DOHH2 (cell line): ENCODE measurements around the gene TSPAN10.

Experiments used
- H3F3A ChIP-seq: fragments of 200-600 bp; sonication (generic), shearing (Covaris generic); 2 replicates; pipeline ENCODE4 v1.6.0; 2016; ENCODE audit warnings: antibody characterized with exemption, mild to moderate bottlenecking; ENCODE audit not compliant: control insufficient read depth, insufficient read depth
- H3K27ac ChIP-seq: fragments of 200-600 bp; sonication (generic); 2 replicates; pipeline ENCODE4 v1.5.1; 2014; ENCODE audit warnings: low read depth, mild to moderate bottlenecking, low read length, moderate library complexity
- H3K27me3 ChIP-seq: fragments of 200-600 bp; sonication (generic); 2 replicates; pipeline ENCODE4 v1.6.1; 2014; ENCODE audit warnings: mild to moderate bottlenecking, low read length, mixed read lengths; ENCODE audit not compliant: control insufficient read depth
- H3K36me3 ChIP-seq: fragments of 200-600 bp; sonication (generic); 2 replicates; pipeline ENCODE4 v1.6.1; 2014; ENCODE audit warnings: mild to moderate bottlenecking, low read length, moderate library complexity, mixed read lengths; ENCODE audit not compliant: control insufficient read depth
- H3K4me1 ChIP-seq: fragments of 200-600 bp; sonication (generic); 2 replicates; pipeline ENCODE4 v1.6.1; 2014; ENCODE audit warnings: mild to moderate bottlenecking, low read length, mixed read lengths; ENCODE audit not compliant: control insufficient read depth
- H3K4me2 ChIP-seq: fragments of 200-600 bp; sonication (generic); 2 replicates; pipeline ENCODE4 v1.6.0; 2014; ENCODE audit warnings: mild to moderate bottlenecking, low read length, moderate library complexity
- H3K4me3 ChIP-seq: fragments of 200-600 bp; sonication (generic); 2 replicates; pipeline ENCODE4 v1.5.1; 2014; ENCODE audit warnings: mild to moderate bottlenecking, low read length, mixed read lengths
- H3K79me2 ChIP-seq: fragments of 200-600 bp; sonication (generic); 2 replicates; pipeline ENCODE4 v1.6.1; 2014; ENCODE audit warnings: mild to moderate bottlenecking, low read length, mixed read lengths; ENCODE audit not compliant: control insufficient read depth
- H3K9me2 ChIP-seq: fragments of 200-600 bp; sonication (generic); replicated peaks from 2 replicates; pipeline ENCODE4 v1.6.1; 2014; ENCODE audit warnings: mild to moderate bottlenecking, low read length, mixed read lengths; ENCODE audit not compliant: control insufficient read depth
- H3K9me3 ChIP-seq: fragments of 200-600 bp; sonication (generic); 2 replicates; pipeline ENCODE4 v1.6.1; 2014; ENCODE audit warnings: antibody characterized with exemption, low read length, mixed read lengths; ENCODE audit not compliant: control insufficient read depth, insufficient read depth
- H4K20me1 ChIP-seq: fragments of 200-600 bp; sonication (generic); 2 replicates; pipeline ENCODE4 v1.6.0; 2014; ENCODE audit warnings: low read depth, mild to moderate bottlenecking, antibody characterized with exemption, low read length, moderate library complexity; ENCODE audit not compliant: control insufficient read depth, insufficient read depth
- EZH2phosphoT487 ChIP-seq: fragments of 200-600 bp; sonication (generic); IDR thresholded peaks from 2 replicates; pipeline ENCODE4 v1.6.1; 2017; ENCODE audit warnings: borderline replicate concordance, mild to moderate bottlenecking, antibody characterized with exemption, low read length, moderate library complexity, mixed read lengths
- TF ChIP-seq, protein P1 (sequence below): fragments of 200-600 bp; sonication (generic); IDR thresholded peaks from one replicate; pipeline ENCODE4 v1.5.1; 2014; ENCODE audit warnings: antibody characterized with exemption, mild to moderate bottlenecking, low read depth, low read length; ENCODE audit not compliant: poor library complexity, severe bottlenecking

Gene TSPAN10

DNA sequence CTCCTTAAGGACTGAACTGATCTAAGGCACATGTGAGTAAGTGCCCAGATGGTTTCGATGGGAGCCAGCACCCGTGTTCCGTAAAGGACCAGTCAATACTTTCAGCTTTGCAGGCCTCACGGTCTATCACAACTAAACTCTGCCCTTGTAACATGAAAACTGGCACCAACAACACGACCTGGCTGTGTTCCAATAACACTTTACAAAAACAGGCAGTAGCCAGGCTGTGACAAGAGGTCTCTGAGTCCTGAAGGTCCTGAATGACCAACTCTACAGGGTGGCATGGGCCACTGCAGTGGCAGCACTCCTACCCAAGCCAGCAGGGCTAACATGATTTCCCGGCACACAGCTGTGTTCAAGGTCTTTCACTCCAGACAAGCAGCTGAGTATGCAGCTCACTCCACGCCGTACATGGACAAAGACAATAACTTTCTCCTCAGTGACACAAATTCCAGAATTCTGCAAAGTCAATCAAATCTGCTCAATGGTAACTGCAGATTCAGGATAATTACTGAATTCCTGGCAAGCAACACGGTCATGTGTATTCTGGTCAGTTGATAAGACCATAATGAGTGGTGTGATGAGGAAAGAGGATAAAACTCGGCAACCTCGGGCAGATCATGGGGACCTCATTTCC lies 15.4 kb upstream of the TSPAN10 start:
- Histone ChIP-seq H3K79me2 (peaks cover 44% of the 10 kb centered on the region), H3K36me3 (peaks cover 72% of the 10 kb centered on the region), H3K27me3 (no peaks in the 10 kb centered on the region), H3K9me2 (no peaks in the 10 kb centered on the region), H3F3A (no peaks in the 10 kb centered on the region), H3K27ac (no peak overlapping the region), H4K20me1 (no peaks in the 10 kb centered on the region), H3K4me1 (no peaks in the 10 kb centered on the region), H3K4me2 (no peak overlapping the region), H3K9me3 (no peaks in the 10 kb centered on the region), H3K4me3 (no peak overlapping the region)
- TF ChIP-seq, protein P1, sequence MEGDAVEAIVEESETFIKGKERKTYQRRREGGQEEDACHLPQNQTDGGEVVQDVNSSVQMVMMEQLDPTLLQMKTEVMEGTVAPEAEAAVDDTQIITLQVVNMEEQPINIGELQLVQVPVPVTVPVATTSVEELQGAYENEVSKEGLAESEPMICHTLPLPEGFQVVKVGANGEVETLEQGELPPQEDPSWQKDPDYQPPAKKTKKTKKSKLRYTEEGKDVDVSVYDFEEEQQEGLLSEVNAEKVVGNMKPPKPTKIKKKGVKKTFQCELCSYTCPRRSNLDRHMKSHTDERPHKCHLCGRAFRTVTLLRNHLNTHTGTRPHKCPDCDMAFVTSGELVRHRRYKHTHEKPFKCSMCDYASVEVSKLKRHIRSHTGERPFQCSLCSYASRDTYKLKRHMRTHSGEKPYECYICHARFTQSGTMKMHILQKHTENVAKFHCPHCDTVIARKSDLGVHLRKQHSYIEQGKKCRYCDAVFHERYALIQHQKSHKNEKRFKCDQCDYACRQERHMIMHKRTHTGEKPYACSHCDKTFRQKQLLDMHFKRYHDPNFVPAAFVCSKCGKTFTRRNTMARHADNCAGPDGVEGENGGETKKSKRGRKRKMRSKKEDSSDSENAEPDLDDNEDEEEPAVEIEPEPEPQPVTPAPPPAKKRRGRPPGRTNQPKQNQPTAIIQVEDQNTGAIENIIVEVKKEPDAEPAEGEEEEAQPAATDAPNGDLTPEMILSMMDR: no peak
- no peak for TF ChIP-seq EZH2phosphoT487

DNA sequence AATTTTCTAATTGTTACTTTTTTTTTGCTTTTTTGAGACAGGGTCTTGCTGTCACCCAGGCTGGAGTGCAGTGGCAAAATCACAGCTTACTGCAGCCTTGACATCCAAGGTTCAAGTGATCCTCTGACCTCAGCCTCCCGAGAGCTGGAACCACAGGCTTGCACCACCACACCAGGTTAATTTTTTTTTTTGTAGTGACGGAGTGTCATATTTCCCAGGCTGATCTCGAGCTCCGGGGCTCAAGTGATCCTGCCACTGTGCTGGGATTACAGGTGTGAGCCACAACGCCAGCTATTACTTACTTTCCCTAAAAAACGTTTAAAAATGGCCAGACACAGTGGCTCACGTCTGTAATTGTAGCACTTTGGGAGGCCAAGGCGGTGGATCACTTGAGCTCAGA lies 6.7 kb upstream of the TSPAN10 start:
- Histone ChIP-seq H4K20me1 (no peaks in the 10 kb centered on the region; the same call in 1 of the 2 replicates), H3K36me3 (peaks cover 59% of the 10 kb centered on the region), H3K79me2 (peaks cover 57% of the 10 kb centered on the region)

DNA sequence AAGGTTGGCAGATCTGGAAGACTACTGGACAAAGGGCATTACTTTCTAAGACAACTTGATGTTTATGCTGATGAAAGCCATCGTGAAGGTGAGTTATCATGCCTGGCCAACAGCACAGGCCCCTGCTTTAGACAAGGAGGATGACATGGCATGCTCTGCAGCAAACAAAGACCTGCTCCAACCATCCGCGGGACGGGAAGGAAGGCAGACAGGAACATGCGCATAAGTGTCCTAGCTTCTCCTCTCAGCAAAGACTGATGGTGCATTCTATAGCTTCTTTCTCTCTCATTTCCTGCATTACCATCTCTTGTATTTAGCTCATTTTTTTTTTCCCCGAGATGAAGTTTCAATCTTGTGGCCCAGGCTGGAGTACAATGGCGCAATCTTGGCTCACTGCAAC lies 5.5 kb upstream of the TSPAN10 start:
- Histone ChIP-seq H3K4me3 (no peak overlapping the region), H4K20me1 (no peaks in the 10 kb centered on the region; the same call in 1 of the 2 replicates), H3K27ac (no peak overlapping the region), H3K9me2 (no peaks in the 10 kb centered on the region), H3K79me2 (peaks cover 65% of the 10 kb centered on the region), H3K27me3 (no peaks in the 10 kb centered on the region), H3K4me2 (no peak overlapping the region), H3F3A (peaks cover 14% of the 10 kb centered on the region), H3K4me1 (peaks cover 39% of the 10 kb centered on the region), H3K36me3 (peaks cover 54% of the 10 kb centered on the region), H3K9me3 (no peaks in the 10 kb centered on the region)
- no peak for TF ChIP-seq EZH2phosphoT487
- TF ChIP-seq, protein P1: no peak

More for the DNA sequence above, 6.7 kb upstream of the TSPAN10 start:
- no peak for TF ChIP-seq EZH2phosphoT487
- TF ChIP-seq, protein P1: no peak
- H3F3A ChIP-seq: peaks cover 10% of the 10 kb centered on the region
- H3K4me2 ChIP-seq: no peak overlapping the region
- no peaks in the 10 kb centered on the region for H3K9me3 ChIP-seq
- no peak overlapping the region for H3K4me3 ChIP-seq
- no peaks in the 10 kb centered on the region for H3K27me3 ChIP-seq
- no peaks in the 10 kb centered on the region for H3K9me2 ChIP-seq
- no peak overlapping the region for H3K27ac ChIP-seq
- peaks cover 34% of the 10 kb centered on the region for H3K4me1 ChIP-seq
